ENCODE data around the gene FHIT. TPM values are rescaled to one million over a fixed set of nuclear protein-coding genes. Genes with fewer than 3 reads are reported as not detected.

Gene FHIT
- total RNA-seq, 1 donor from 2014 or later, result 11.7 TPM

DNA sequence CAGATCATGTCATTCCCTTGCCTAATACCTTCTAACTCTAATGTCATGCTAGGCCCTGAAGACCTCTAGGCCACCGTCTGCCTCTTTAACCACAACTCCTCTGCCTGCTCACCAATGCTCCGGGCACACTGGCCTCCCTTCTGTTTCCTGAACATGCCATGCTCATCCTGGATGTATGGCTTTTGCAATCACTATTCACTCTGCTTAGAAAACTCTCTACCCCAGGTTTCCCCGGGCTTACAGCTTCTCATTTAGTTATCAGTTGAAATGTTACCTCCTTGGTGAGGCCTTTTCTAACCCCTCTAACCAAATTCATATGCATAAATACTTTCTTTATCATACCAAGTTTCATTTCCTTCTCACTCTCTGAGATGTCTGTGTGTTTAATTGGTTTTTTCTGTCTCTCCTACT, 1473.6 kb downstream of the FHIT start:
- H3K4me3 Mint-ChIP-seq, result no peak overlapping the region
- no peaks in the 10 kb centered on the region for H3K27me3 Mint-ChIP-seq
- TF ChIP-seq, protein P1, sequence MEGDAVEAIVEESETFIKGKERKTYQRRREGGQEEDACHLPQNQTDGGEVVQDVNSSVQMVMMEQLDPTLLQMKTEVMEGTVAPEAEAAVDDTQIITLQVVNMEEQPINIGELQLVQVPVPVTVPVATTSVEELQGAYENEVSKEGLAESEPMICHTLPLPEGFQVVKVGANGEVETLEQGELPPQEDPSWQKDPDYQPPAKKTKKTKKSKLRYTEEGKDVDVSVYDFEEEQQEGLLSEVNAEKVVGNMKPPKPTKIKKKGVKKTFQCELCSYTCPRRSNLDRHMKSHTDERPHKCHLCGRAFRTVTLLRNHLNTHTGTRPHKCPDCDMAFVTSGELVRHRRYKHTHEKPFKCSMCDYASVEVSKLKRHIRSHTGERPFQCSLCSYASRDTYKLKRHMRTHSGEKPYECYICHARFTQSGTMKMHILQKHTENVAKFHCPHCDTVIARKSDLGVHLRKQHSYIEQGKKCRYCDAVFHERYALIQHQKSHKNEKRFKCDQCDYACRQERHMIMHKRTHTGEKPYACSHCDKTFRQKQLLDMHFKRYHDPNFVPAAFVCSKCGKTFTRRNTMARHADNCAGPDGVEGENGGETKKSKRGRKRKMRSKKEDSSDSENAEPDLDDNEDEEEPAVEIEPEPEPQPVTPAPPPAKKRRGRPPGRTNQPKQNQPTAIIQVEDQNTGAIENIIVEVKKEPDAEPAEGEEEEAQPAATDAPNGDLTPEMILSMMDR (conservative IDR thresholded peaks at IDR 0.05), result no peak
- no peak overlapping the region for H3K27ac Mint-ChIP-seq
- peaks cover 10% of the 10 kb centered on the region for H3K4me1 Mint-ChIP-seq (ENCODE audit: unreplicated experiment)
- DNase-seq (ENCODE audit: extremely low spot score, unreplicated experiment), result no peak
- H3K36me3 Mint-ChIP-seq, result no peaks in the 10 kb centered on the region
- H3K9me3 Mint-ChIP-seq, result peaks cover 6% of the 10 kb centered on the region

DNA sequence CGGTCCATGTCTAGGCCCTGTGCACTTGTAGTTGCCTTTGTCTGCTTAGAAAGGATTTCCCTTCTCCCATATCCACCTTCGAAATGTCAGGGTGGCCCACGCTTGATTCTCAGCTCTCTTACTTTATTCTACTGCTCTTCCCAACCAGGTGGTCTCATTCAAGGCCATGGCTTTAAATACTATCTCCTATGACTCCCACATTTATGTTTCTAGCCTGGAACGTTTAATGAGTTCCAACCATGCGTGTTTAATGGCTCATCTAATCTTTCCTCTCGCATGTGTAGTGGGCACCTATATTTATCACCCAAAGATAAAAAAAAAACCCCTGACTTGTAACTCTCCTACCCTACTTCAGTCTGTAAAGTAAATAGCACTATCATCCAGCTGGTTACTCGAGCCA, 1474.2 kb downstream of the FHIT start:
- Mint-ChIP-seq H3K36me3 (no peaks in the 10 kb centered on the region), H3K9me3 (peaks cover 6% of the 10 kb centered on the region), H3K4me3 (no peak overlapping the region), H3K27ac (no peak overlapping the region), H3K27me3 (peaks cover 4% of the 10 kb centered on the region), H3K4me1 (ENCODE audit: unreplicated experiment) (peaks cover 10% of the 10 kb centered on the region)
- TF ChIP-seq, protein P1 (conservative IDR thresholded peaks at IDR 0.05), result no peak
- DNase-seq (ENCODE audit: extremely low spot score, unreplicated experiment), result no peak

DNA sequence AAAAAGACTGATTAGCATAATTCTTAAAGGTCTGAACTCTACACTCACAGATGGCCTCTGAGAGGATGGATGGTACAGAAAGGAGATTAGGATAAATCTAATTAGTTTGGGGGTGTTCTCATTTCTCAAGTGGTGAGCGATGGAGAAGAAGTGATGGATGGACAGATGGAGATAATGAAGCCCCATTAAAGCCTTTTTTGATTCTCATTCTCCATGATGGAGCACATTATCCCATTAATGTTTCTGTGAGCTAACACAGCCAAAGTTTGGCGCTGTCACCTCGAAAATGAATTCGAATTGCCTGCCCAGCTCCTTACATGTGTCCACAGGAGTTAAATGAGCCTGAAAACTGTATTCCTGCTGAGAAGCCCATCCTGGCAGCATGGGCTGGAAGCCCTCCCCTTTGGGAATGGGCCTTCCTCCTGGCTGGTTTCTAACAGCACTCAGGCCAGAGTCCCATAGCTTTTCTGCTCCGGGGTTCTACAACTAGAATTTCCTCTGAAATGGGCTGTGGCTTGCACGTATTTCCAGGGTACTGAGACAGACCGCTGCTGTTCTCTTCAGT, 1475.4 kb downstream of the FHIT start:
- Mint-ChIP-seq H3K36me3 (no peaks in the 10 kb centered on the region), H3K27me3 (peaks cover 7% of the 10 kb centered on the region), H3K4me3 (no peak overlapping the region), H3K9me3 (peaks cover 6% of the 10 kb centered on the region), H3K4me1 (ENCODE audit: unreplicated experiment) (peaks cover 14% of the 10 kb centered on the region), H3K27ac (no peak overlapping the region)
- DNase-seq (ENCODE audit: extremely low spot score, unreplicated experiment), result no peak
- TF ChIP-seq, protein P1 (conservative IDR thresholded peaks at IDR 0.05), result no peak

DNA sequence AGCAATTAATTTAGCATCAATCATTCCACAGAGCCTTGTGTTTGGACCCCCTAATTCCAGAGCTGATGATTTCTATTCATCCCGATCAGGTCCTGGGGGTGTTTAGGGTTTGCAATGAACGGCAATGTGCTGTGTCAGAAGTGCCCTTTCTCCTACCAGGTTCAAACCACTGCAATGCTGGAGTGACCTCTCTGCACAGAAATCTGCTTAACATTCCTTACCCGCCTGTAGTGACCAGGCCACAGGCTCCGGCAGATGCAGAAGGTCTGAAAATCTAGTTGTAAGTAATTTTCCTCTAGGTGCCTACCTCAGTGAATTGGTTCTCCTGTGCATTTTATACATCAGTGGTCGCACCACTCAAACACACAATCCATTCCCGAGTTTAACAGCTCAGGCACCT, 1476.1 kb downstream of the FHIT start:
- H3K4me1 Mint-ChIP-seq (ENCODE audit: unreplicated experiment), result peaks cover 14% of the 10 kb centered on the region
- no peaks in the 10 kb centered on the region for H3K36me3 Mint-ChIP-seq
- H3K27ac Mint-ChIP-seq, result no peak overlapping the region
- no peak for DNase-seq (ENCODE audit: extremely low spot score, unreplicated experiment)
- peaks cover 6% of the 10 kb centered on the region for H3K9me3 Mint-ChIP-seq
- TF ChIP-seq, protein P1 (conservative IDR thresholded peaks at IDR 0.05), result no peak
- H3K4me3 Mint-ChIP-seq, result no peak overlapping the region
- H3K27me3 Mint-ChIP-seq, result peaks cover 7% of the 10 kb centered on the region

DNA sequence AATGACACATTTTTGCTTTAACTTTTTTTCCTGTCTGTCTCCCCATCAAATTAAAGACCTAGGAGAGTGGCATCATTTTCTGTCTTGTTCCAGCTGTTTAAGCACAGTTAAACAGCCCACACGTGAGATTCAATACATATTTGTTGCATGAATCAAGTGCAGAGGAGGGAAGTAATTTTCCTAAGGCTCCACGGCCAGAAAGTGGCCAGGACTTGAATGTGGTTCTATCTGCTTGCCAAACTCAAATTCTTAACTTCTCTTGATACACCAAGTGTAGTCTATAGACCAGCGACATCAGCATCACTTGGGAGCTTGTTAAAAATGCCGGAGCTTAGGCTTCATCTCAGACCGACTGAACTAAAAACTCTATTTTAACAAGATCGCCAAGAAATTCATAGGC, 1476.6 kb downstream of the FHIT start:
- TF ChIP-seq, protein P1 (conservative IDR thresholded peaks at IDR 0.05), result no peak
- no peak overlapping the region for H3K4me3 Mint-ChIP-seq
- H3K4me1 Mint-ChIP-seq (ENCODE audit: unreplicated experiment), result peaks cover 14% of the 10 kb centered on the region
- no peaks in the 10 kb centered on the region for H3K36me3 Mint-ChIP-seq
- H3K9me3 Mint-ChIP-seq, result peaks cover 6% of the 10 kb centered on the region
- peaks cover 7% of the 10 kb centered on the region for H3K27me3 Mint-ChIP-seq
- no peak for DNase-seq (ENCODE audit: extremely low spot score, unreplicated experiment)
- H3K27ac Mint-ChIP-seq, result no peak overlapping the region

DNA sequence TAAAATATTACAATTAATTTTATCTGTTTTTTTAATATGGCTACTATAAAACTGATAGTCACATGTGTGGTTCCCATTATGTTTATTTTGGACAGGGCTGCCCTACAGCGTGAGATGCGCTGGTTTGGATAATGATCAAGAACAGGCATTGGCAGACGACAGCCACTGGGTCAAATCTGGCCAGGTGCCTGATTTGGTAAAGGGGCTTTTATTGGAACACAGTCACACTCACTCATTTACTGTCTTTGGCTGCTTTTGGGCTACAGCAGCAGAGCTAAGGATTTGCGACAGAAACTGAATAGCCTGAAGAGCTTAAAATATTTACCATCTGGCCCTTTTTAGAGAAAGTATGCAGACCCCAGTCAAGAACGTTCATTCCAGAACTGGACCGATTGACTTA, 1477.3 kb downstream of the FHIT start:
- Mint-ChIP-seq H3K27ac (no peak overlapping the region), H3K4me3 (no peak overlapping the region), H3K27me3 (peaks cover 7% of the 10 kb centered on the region), H3K9me3 (peaks cover 6% of the 10 kb centered on the region), H3K4me1 (ENCODE audit: unreplicated experiment) (peaks cover 14% of the 10 kb centered on the region), H3K36me3 (no peaks in the 10 kb centered on the region)
- no peak for DNase-seq (ENCODE audit: extremely low spot score, unreplicated experiment)
- TF ChIP-seq, protein P1 (conservative IDR thresholded peaks at IDR 0.05), result no peak
